CD14-positive monocyte (primary cell): ENCODE measurements around the gene TMTC2. TPM values are rescaled to one million over a fixed set of nuclear protein-coding genes. Genes with fewer than 3 reads are reported as not detected.
A peak's percentile ranks its signal among the peaks of the same experiment; 100 is the strongest.

Source experiments
- DNase-seq, 3 donors: peaks; one replicate each; pipeline ENCODE4 v3.0.0-alpha.2; 2011 to 2022
- H2AFZ ChIP-seq: 2 replicates; pipeline ENCODE4 v1.6.0; 2012; ENCODE audit warnings: mild to moderate bottlenecking, low read depth, low read length, inconsistent platforms; ENCODE audit not compliant: insufficient read depth, poor library complexity, severe bottlenecking
- H3K27ac ChIP-seq, 2 donors: 1 replicate in 1 of 2; 2 replicates in 1 of 2; pipeline ENCODE4 v1.5.1; 2012 to 2013; ENCODE audit warnings: low read length in 2 of 2, control low read depth in 1 of 2, inconsistent platforms in 1 of 2, low read depth in 1 of 2, mild to moderate bottlenecking in 1 of 2
- H3K27me3 ChIP-seq, 2 donors: one replicate each; pipeline versions ENCODE4 v1.6.0 to v1.6.1; 2011 to 2013; ENCODE audit warnings: low read length in 2 of 2; ENCODE audit not compliant: control insufficient read depth in 2 of 2, insufficient read depth in 2 of 2
- H3K36me3 ChIP-seq, 2 donors: replicated peaks in 1 of 2; 1 replicate in 1 of 2; 2 replicates in 1 of 2; pipeline versions ENCODE4 v1.5.1 to v1.6.1; 2012 to 2013; ENCODE audit warnings: low read length in 2 of 2, control low read depth in 1 of 2, inconsistent platforms in 1 of 2, mild to moderate bottlenecking in 1 of 2; ENCODE audit not compliant: insufficient read depth in 2 of 2, control insufficient read depth in 1 of 2
- H3K4me1 ChIP-seq, 2 donors: 1 replicate in 1 of 2; 2 replicates in 1 of 2; pipeline versions ENCODE4 v1.5.1 to v1.6.1; 2012 to 2013; ENCODE audit warnings: low read length in 2 of 2, control low read depth in 1 of 2, inconsistent platforms in 1 of 2, mild to moderate bottlenecking in 1 of 2, moderate library complexity in 1 of 2; ENCODE audit not compliant: insufficient read depth in 2 of 2, control insufficient read depth in 1 of 2
- H3K4me2 ChIP-seq: replicated peaks from 2 replicates; pipeline ENCODE3; 2012; ENCODE audit warnings: low read length, moderate library complexity, mild to moderate bottlenecking; ENCODE audit not compliant: poor library complexity, severe bottlenecking; ENCODE audit errors: extremely low read depth
- H3K4me3 ChIP-seq, 3 experiments: fragments of 200-600 bp in 1 of 3; sonication (generic) in 1 of 3; replicated peaks in 1 of 3; 1 replicate in 2 of 3; 2 replicates in 1 of 3; pipeline ENCODE4 v1.5.1; 2011 to 2013; ENCODE audit warnings: low read length in 3 of 3, mild to moderate bottlenecking in 3 of 3, control low read depth in 2 of 3, low read depth in 2 of 3, inconsistent platforms in 1 of 3, moderate library complexity in 1 of 3
- H3K79me2 ChIP-seq: 2 replicates; pipeline ENCODE4 v1.6.0; 2012; ENCODE audit warnings: mild to moderate bottlenecking, control low read depth, inconsistent platforms, low read length, moderate library complexity; ENCODE audit not compliant: insufficient read depth
- H3K9ac ChIP-seq: 2 replicates; pipeline ENCODE4 v1.6.0; 2017; ENCODE audit warnings: low read length, mild to moderate bottlenecking; ENCODE audit not compliant: insufficient read depth, poor library complexity, severe bottlenecking
- H3K9me3 ChIP-seq, 2 donors: replicated peaks in 1 of 2; 1 replicate in 1 of 2; 2 replicates in 1 of 2; pipeline versions ENCODE4 v1.5.1 to v1.6.1; 2012 to 2013; ENCODE audit warnings: low read length in 2 of 2, control low read depth in 1 of 2; ENCODE audit not compliant: control insufficient read depth in 1 of 2, insufficient read depth in 1 of 2
- H4K20me1 ChIP-seq: 2 replicates; pipeline ENCODE4 v1.6.0; 2012; ENCODE audit warnings: mild to moderate bottlenecking, low read length, control low read depth, moderate library complexity; ENCODE audit not compliant: insufficient read depth
- H3K27ac Mint-ChIP-seq, 7 donors: one replicate each; pipeline ENCODE4 v1.8.0; 2020; ENCODE audit warnings: mild to moderate bottlenecking in 7 of 7, mixed read lengths in 7 of 7, moderate library complexity in 6 of 7, inconsistent platforms in 2 of 7
- H3K27me3 Mint-ChIP-seq, 3 donors: one replicate each; pipeline ENCODE4 v1.8.0; 2021 to 2022; ENCODE audit warnings: low read depth in 3 of 3, mild to moderate bottlenecking in 3 of 3, mixed read lengths in 3 of 3, moderate library complexity in 3 of 3, inconsistent platforms in 1 of 3
- H3K36me3 Mint-ChIP-seq, 2 donors: one replicate each; pipeline ENCODE4 v1.8.0; 2020; ENCODE audit warnings: mixed read lengths in 2 of 2, inconsistent platforms in 1 of 2, mild to moderate bottlenecking in 1 of 2
- H3K4me1 Mint-ChIP-seq: one replicate; pipeline ENCODE4 v1.8.0; 2020; ENCODE audit warnings: mild to moderate bottlenecking, mixed read lengths
- H3K4me3 Mint-ChIP-seq, 2 donors: one replicate each; pipeline ENCODE4 v1.8.0; 2020; ENCODE audit warnings: mild to moderate bottlenecking in 2 of 2, mixed read lengths in 2 of 2, moderate library complexity in 1 of 2
- H3K9me3 Mint-ChIP-seq, 7 donors: one replicate each; pipeline ENCODE4 v1.8.0; 2020 to 2022; ENCODE audit warnings: mixed read lengths in 7 of 7, mild to moderate bottlenecking in 6 of 7, moderate library complexity in 6 of 7, inconsistent platforms in 2 of 7
- WGBS: methylation state at CpG from one replicate; pipeline ENCODE4 v1.1.5; 2013; ENCODE audit warnings: missing lambda C conversion rate; ENCODE audit not compliant: insufficient coverage; 5-methylcytosine and 5-hydroxymethylcytosine counted together
- intact Hi-C, 2 donors: fragments of 100-400 bp; cut with micrococcal nuclease; formaldehyde crosslinking; loops; one replicate each; pipeline versions ENCODE4 v1.15.0 to v1.15.1; 2023
- polyA plus RNA-seq, 3 donors: library from polyadenylated mRNA; depleted of rRNA in 1 of 3; unstranded in 2 of 3; stranded (reverse) in 1 of 3; fragments of 300-500 nt in 2 of 3; fragments of >200 nt in 1 of 3; fragmentation: Illumina TruSeq in 2 of 3; gene quantifications; 1 replicate in 2 of 3; 2 replicates in 1 of 3; pipeline ENCODE4 v1.2.3, GENCODE V29; 2012 to 2021
- TF ChIP-seq, protein P1 (sequence below): fragments of 200-600 bp; IDR thresholded peaks from one replicate; pipeline ENCODE4 v1.8.0; 2022; ENCODE audit warnings: antibody characterized with exemption, mild to moderate bottlenecking

The TMTC2 gene
- polyA plus RNA-seq, 3 donors = 2.5 to 15.7 (median 3.3) TPM

DNA sequence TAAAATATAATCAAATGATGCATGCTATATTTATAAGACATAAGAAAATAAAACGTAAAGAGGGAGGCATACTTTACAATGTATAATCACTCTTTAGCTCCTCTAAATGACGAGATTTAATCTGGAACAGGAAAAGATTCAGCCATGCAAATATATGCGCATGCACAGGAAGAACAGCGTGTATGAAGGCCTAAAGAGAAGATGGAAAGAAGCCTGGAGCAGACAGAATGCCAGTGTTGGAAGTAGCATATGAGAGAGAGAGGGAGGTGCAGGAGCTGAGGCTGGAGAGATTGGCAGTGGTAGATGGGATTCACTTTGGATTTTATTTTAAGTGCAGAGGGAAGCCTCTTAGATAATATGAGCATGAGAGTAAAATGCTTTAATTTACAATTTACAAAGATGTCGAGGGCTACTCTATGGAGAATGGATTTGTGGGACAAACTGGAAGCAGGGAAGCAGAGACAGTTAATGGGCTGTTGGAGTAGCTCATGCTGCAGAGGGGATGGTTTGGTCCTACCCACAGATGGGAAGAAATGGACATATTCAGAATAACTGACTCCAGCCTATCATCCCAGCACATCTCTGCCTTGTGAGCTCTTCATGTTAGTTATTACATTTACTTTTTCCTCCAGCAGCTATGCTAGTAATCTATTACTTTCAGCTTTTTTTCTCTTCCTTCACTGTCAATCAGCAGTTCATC is 411.1 kb downstream of the TMTC2 start:
- Histone ChIP-seq H2AFZ (no peak overlapping the region), H3K4me2 (no peak overlapping the region), H4K20me1 (no peaks in the 10 kb centered on the region), H3K4me3 (no peak overlapping the region), H3K79me2 (no peaks in the 10 kb centered on the region), H3K9ac (no peak overlapping the region), H3K27me3 (no peaks in the 10 kb centered on the region), H3K9me3 (peaks cover 0 to 4% of the 10 kb centered on the region in 2 donors), H3K27ac (no peak overlapping the region), H3K36me3 (peaks cover 0 to 6% of the 10 kb centered on the region in 2 donors), H3K4me1 (no peaks in the 10 kb centered on the region)
- Mint-ChIP-seq H3K27me3 (no peaks in the 10 kb centered on the region), H3K9me3 (peaks cover 0 to 12% (median 7%) of the 10 kb centered on the region in 7 donors), H3K4me3 (no peak overlapping the region), H3K27ac (peak overlapping the region in 1 of 7 donors; percentile 5), H3K36me3 (peaks cover 14 to 36% of the 10 kb centered on the region in 2 donors), H3K4me1 (no peaks in the 10 kb centered on the region)
- WGBS = 89% methylated on average over 2 of the region's 5 CpGs
- intact Hi-C loops = no loop called here
- DNase-seq = no peak
- TF ChIP-seq, protein P1, sequence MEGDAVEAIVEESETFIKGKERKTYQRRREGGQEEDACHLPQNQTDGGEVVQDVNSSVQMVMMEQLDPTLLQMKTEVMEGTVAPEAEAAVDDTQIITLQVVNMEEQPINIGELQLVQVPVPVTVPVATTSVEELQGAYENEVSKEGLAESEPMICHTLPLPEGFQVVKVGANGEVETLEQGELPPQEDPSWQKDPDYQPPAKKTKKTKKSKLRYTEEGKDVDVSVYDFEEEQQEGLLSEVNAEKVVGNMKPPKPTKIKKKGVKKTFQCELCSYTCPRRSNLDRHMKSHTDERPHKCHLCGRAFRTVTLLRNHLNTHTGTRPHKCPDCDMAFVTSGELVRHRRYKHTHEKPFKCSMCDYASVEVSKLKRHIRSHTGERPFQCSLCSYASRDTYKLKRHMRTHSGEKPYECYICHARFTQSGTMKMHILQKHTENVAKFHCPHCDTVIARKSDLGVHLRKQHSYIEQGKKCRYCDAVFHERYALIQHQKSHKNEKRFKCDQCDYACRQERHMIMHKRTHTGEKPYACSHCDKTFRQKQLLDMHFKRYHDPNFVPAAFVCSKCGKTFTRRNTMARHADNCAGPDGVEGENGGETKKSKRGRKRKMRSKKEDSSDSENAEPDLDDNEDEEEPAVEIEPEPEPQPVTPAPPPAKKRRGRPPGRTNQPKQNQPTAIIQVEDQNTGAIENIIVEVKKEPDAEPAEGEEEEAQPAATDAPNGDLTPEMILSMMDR = no peak

DNA sequence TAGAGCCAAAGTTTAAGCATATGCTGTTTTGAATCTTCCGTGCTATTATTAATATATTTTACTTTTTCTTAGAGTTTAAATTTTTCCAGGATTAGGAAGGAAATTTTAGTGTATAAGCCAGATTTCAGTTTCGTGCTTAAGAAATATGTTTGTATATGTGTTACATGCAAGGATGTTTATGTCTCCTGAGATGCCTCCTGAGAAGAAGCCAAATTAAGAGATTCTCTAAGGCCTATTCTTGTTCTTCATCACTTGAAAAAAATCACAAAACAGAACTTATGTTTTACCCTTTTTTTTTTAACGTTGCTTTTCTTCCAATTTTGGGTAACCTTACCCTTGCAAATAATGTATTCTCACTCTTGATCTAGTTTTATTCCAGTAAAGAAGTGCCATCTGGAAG is 412.7 kb downstream of the TMTC2 start:
- H4K20me1 ChIP-seq = no peaks in the 10 kb centered on the region
- no CpG with 5 or more reads among the region's 3 CpGs for WGBS
- no peak for DNase-seq
- peaks cover 0 to 4% of the 10 kb centered on the region in 2 donors for H3K9me3 ChIP-seq
- no peaks in the 10 kb centered on the region for H3K27me3 Mint-ChIP-seq
- intact Hi-C loops = no loop called here
- H3K4me3 Mint-ChIP-seq = no peak overlapping the region
- no peaks in the 10 kb centered on the region for H3K79me2 ChIP-seq
- H3K4me1 Mint-ChIP-seq = peaks cover 3% of the 10 kb centered on the region
- H3K27me3 ChIP-seq = no peaks in the 10 kb centered on the region
- H3K27ac Mint-ChIP-seq = no peak overlapping the region
- no peak overlapping the region for H3K4me3 ChIP-seq
- H3K4me1 ChIP-seq = no peaks in the 10 kb centered on the region
- no peak overlapping the region for H3K27ac ChIP-seq
- H3K9ac ChIP-seq = no peak overlapping the region
- TF ChIP-seq, protein P1 = no peak
- peaks cover 0 to 6% of the 10 kb centered on the region in 2 donors for H3K36me3 ChIP-seq
- H3K4me2 ChIP-seq = no peak overlapping the region
- peaks cover 0 to 13% (median 11%) of the 10 kb centered on the region in 7 donors for H3K9me3 Mint-ChIP-seq
- H3K36me3 Mint-ChIP-seq = peaks cover 22 to 37% of the 10 kb centered on the region in 2 donors
- no peak overlapping the region for H2AFZ ChIP-seq
